ENCODE data around the gene B4GALNT3.

DNA sequence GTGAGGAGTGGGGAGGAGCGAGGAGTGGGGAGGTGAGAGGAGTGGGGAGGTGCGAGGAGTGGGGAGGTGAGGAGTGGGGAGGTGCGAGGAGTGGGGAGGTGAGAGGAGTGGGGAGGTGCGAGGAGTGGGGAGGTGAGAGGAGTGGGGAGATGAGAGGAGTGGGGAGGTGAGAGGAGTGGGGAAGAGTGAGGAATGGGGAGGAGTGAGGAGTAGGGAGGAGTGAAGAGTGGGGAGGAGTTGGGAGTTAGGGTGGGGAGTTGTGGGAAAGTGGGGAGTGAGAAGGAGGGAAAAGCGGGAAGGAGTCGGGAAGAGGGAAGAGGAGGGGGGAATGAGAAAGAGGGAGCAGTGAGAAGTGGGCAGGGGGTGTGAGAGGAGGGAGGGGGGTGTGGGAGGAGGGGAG lies 86.1 kb downstream of the B4GALNT3 start:
- TF ChIP-seq, protein P1, sequence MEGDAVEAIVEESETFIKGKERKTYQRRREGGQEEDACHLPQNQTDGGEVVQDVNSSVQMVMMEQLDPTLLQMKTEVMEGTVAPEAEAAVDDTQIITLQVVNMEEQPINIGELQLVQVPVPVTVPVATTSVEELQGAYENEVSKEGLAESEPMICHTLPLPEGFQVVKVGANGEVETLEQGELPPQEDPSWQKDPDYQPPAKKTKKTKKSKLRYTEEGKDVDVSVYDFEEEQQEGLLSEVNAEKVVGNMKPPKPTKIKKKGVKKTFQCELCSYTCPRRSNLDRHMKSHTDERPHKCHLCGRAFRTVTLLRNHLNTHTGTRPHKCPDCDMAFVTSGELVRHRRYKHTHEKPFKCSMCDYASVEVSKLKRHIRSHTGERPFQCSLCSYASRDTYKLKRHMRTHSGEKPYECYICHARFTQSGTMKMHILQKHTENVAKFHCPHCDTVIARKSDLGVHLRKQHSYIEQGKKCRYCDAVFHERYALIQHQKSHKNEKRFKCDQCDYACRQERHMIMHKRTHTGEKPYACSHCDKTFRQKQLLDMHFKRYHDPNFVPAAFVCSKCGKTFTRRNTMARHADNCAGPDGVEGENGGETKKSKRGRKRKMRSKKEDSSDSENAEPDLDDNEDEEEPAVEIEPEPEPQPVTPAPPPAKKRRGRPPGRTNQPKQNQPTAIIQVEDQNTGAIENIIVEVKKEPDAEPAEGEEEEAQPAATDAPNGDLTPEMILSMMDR (IDR thresholded peaks at IDR 0.05), result no peak
- TF ChIP-seq EP300 (IDR thresholded peaks at IDR 0.05) (no peak), POLR2A (IDR thresholded peaks at IDR 0.05) (no peak)

All from tibial nerve (tissue), 4 donors.